ENCODE data around the gene GAPDHS.

DNA sequence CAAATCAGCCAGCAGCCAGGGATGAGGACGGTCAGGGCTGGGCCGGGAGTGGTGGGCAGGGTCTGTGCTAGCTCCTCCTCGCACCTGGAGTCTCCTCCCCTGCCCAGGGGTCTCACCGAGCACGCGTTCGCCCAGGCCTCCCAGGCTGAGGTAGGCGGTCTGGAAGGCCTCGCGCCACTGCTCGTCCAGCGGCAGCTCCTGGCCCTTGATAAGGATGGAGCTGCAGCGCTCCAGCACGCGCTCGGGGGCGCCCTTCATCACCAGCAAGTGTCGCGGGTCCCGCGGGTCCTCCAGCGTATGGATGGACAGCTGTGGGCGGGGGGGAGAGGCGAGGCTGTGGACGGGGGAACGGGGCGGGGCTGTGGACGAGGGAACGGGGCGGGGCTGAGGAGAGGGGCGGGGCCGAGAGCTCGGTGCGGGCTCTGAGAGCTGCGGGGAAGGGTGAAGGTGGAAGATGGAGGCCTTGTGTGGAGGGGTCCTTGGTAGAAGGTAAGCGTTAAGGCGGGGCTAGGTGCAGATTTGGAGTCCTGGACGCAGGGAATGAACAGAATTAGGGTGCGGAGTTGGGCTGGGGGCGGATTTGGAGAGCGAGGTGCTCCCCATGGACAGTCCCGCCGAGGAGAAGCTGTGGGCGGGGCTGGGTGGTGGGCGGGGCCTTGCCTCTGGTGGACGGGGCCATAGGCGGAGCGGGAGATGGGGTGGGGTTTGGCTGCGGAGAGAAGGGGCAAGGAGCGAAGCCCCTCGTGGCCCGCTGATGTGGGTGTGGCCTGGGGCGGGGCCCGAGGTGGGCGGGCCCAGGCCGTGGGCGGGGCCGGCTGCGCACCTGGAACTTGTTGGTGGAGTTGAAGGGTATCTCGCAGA is 24.5 kb downstream of the GAPDHS start:
- TF ChIP-seq, protein P1, sequence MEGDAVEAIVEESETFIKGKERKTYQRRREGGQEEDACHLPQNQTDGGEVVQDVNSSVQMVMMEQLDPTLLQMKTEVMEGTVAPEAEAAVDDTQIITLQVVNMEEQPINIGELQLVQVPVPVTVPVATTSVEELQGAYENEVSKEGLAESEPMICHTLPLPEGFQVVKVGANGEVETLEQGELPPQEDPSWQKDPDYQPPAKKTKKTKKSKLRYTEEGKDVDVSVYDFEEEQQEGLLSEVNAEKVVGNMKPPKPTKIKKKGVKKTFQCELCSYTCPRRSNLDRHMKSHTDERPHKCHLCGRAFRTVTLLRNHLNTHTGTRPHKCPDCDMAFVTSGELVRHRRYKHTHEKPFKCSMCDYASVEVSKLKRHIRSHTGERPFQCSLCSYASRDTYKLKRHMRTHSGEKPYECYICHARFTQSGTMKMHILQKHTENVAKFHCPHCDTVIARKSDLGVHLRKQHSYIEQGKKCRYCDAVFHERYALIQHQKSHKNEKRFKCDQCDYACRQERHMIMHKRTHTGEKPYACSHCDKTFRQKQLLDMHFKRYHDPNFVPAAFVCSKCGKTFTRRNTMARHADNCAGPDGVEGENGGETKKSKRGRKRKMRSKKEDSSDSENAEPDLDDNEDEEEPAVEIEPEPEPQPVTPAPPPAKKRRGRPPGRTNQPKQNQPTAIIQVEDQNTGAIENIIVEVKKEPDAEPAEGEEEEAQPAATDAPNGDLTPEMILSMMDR (IDR thresholded peaks at IDR 0.05) = no peak
- TF ChIP-seq POLR2AphosphoS5 (IDR thresholded peaks at IDR 0.05) (no peak), EP300 (IDR thresholded peaks at IDR 0.05) (no peak), POLR2A (IDR thresholded peaks at IDR 0.05; ENCODE audit: low read depth) (no peak)

Data from esophagus muscularis mucosa (tissue), 4 donors.